Esophagus squamous epithelium (tissue), 4 donors: Measurements from ENCODE around the gene MAP2K5.

Source experiments
- CTCF ChIP-seq, 6 experiments: fragments of 450-650 bp in 4 of 6; fragments of 200-600 bp in 2 of 6; sonication (generic) in 2 of 6; IDR thresholded peaks; one replicate each; pipeline ENCODE4 v1.5.1; 2016 to 2019; ENCODE audit warnings: antibody characterized with exemption in 6 of 6, mild to moderate bottlenecking in 4 of 6, moderate library complexity in 4 of 6
- POLR2A ChIP-seq, 4 donors: fragments of 450-650 bp; IDR thresholded peaks; one replicate each; pipeline ENCODE4 v1.6.1; 2017; ENCODE audit warnings: antibody characterized with exemption in 4 of 4, mild to moderate bottlenecking in 4 of 4, moderate library complexity in 3 of 4

DNA sequence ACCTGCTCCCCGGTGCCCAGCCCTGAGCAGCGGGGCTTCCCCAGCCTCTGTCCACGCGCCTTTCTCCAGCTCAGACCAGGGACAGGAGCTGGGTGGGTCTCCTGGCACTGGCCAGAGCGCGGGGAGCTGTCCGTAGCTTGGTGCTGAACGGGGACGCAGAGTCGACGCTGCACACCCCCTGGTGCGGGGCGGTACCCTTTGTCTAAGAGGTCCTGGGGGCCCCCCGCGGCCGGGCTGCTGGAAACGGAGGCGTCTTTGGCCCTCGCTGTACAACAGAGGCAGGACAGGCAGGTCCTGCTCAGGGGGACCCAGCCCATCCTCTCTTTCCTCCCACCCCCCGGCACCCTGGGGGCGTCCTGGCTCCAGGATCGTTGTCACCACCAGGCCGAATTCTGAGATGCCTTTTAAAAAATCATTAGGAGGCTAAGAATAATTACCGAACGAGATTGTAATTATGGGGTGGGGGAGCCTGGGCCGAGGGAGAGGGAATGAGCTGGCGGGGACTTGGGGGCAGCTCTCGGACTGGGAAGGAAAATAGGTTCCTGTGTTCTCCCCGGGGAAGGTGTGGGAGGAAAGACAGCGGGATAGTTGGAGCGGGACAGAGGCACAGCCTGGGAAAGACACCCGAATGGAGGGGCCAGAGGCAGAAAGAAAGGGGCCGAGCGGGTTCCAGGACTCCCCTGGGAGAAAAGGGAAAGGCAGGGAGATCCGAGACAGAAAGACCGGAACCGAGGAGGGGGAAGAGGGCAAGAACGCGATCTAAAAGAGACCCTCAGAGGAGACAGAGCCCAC, 278.7 kb downstream of the MAP2K5 start:
- TF ChIP-seq CTCF (IDR thresholded peaks at IDR 0.05) (no peak), POLR2A (IDR thresholded peaks at IDR 0.05) (no peak)
